ENCODE data around the gene CCDC88C.

Gene CCDC88C

GRCh38 chr14:91374287-91374878 is 43.2 kb downstream of the CCDC88C start:
- Histone ChIP-seq H3K9me3 (no peaks in the 10 kb centered on the region), H3K27ac (no peak overlapping the region), H3K4me1 (peaks cover 0 to 15% (median 0%) of the 10 kb centered on the region in 4 donors), H3K27me3 (peaks cover 0 to 32% of the 10 kb centered on the region in 2 donors), H3K36me3 (no peaks in the 10 kb centered on the region), H3K4me3 (no peak overlapping the region)
- DNase-seq: no peak
- intact Hi-C loops (cut with DNase I; ENCODE audit: low total_unique reads): no loop called here
- no peak for TF ChIP-seq CTCF (IDR thresholded peaks at IDR 0.05)

GRCh38 chr14:91373591-91374254 is 43.9 kb downstream of the CCDC88C start:
- DNase-seq: no peak
- no peaks in the 10 kb centered on the region for H3K9me3 ChIP-seq
- peaks cover 0 to 32% of the 10 kb centered on the region in 2 donors for H3K27me3 ChIP-seq
- H3K36me3 ChIP-seq: no peaks in the 10 kb centered on the region
- H3K4me1 ChIP-seq: peaks cover 0 to 15% (median 0%) of the 10 kb centered on the region in 4 donors
- intact Hi-C loops (cut with DNase I; ENCODE audit: low total_unique reads): no loop called here
- H3K27ac ChIP-seq: no peak overlapping the region
- no peak overlapping the region for H3K4me3 ChIP-seq
- TF ChIP-seq CTCF (IDR thresholded peaks at IDR 0.05): no peak

GRCh38 chr14:91372671-91373495 is 44.7 kb downstream of the CCDC88C start:
- Histone ChIP-seq H3K9me3 (no peaks in the 10 kb centered on the region), H3K36me3 (no peaks in the 10 kb centered on the region), H3K4me1 (peaks cover 0 to 15% (median 0%) of the 10 kb centered on the region in 4 donors), H3K4me3 (no peak overlapping the region), H3K27ac (no peak overlapping the region), H3K27me3 (peaks cover 0 to 32% of the 10 kb centered on the region in 2 donors)
- DNase-seq: no peak
- intact Hi-C loops (cut with DNase I; ENCODE audit: low total_unique reads): no loop called here
- no peak for TF ChIP-seq CTCF (IDR thresholded peaks at IDR 0.05)

- no peak for DNase-seq
- peaks cover 0 to 15% (median 0%) of the 10 kb centered on the region in 4 donors for H3K4me1 ChIP-seq
- no peak for TF ChIP-seq CTCF (IDR thresholded peaks at IDR 0.05)
- H3K4me3 ChIP-seq: no peak overlapping the region
- no peak overlapping the region for H3K27ac ChIP-seq
- peaks cover 0 to 32% of the 10 kb centered on the region in 2 donors for H3K27me3 ChIP-seq
- H3K36me3 ChIP-seq: no peaks in the 10 kb centered on the region
- H3K9me3 ChIP-seq: no peaks in the 10 kb centered on the region
- intact Hi-C loops (cut with DNase I; ENCODE audit: low total_unique reads): no loop called here
Measured at GRCh38 chr14:91371990-91372375, 45.6 kb downstream of the CCDC88C start.

- no peaks in the 10 kb centered on the region for H3K9me3 ChIP-seq
- intact Hi-C loops (cut with DNase I; ENCODE audit: low total_unique reads): no loop called here
- no peaks in the 10 kb centered on the region for H3K36me3 ChIP-seq
- peaks cover 0 to 15% (median 0%) of the 10 kb centered on the region in 4 donors for H3K4me1 ChIP-seq
- no peak overlapping the region for H3K4me3 ChIP-seq
- no peak for TF ChIP-seq CTCF (IDR thresholded peaks at IDR 0.05)
- H3K27ac ChIP-seq: no peak overlapping the region
- H3K27me3 ChIP-seq: peaks cover 0 to 27% of the 10 kb centered on the region in 2 donors
- DNase-seq: no peak
Measured at GRCh38 chr14:91371011-91371989, 46.3 kb downstream of the CCDC88C start.

Data from tibial artery (tissue), 4 donors.